ENCODE measurements around the gene CLDN7.

The CLDN7 gene

DNA sequence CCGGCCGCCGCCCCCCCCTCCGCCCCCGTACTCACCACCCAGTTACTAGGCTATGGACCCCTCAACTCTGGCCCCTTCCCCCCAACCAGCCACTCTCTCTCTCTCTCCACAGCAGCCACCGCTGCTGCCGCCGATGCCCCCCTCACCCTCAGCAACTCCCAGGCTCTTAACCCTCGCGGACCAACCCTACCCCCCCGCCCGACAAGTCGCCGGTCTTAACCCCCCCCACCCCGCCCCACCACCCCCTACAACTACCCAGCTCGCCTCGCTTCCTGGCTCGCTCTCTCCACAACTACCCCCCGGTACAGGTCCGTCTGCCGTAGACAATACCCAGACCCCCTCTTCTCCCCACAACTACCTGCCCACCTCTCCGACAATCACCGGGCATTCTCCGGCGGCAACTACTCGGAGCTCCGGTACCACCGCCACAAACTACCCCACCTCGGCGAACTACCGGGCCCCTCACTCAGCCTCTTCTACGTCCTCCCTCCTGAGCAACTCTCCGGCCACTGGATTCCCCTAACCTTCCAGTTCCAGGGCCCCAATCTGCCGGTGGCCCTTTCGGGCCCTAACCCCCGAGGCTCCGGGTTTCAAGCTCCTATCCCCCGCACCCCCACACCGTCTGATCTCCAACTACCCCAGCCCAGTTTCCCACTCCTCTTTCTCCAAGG, 23.7 kb downstream of the CLDN7 start:
- peak overlapping the region; percentile 63 for H3K27ac ChIP-seq (replicated peaks; ENCODE audit: low read length)
- no peaks in the 10 kb centered on the region for H3K27me3 ChIP-seq (ENCODE audit: control insufficient read depth in 3 of 3, insufficient read depth in 3 of 3, low read depth in 1 of 3, low read length in 3 of 3)
- H3K18ac ChIP-seq (ENCODE audit: low read length) = peak overlapping the region; percentile 97
- peak overlapping the region; percentile 18 for H2BK120ac ChIP-seq (ENCODE audit: low read depth, low read length)
- H2BK5ac ChIP-seq (ENCODE audit: low read length) = peak overlapping the region; percentile 97
- H3K14ac ChIP-seq (ENCODE audit: low read length) = peak overlapping the region; percentile 76
- H3K79me1 ChIP-seq (ENCODE audit: low read depth, low read length) = peaks cover 18% of the 10 kb centered on the region
- peak overlapping the region; percentile 93 to 97 for H3K4me3 ChIP-seq (ENCODE audit: low read length in 2 of 2)
- peak overlapping the region; percentile 69 for H2BK15ac ChIP-seq (ENCODE audit: low read length)
- H3K9ac ChIP-seq (ENCODE audit: low read depth, low read length, poor library complexity) = peak overlapping the region; percentile 94
- WGBS, 2 donors (ENCODE audit: extremely low coverage in 2 of 2, insufficient read length in 2 of 2, insufficient replicate concordance in 1 of 2) = no CpG with 5 or more reads among the region's 39 CpGs
- peak overlapping the region; percentile 42 for H2AFZ ChIP-seq (ENCODE audit: low read length)
- peak overlapping the region; percentile 97 for H2AK5ac ChIP-seq (ENCODE audit: low read depth, low read length)
- no peaks in the 10 kb centered on the region for H3K9me3 ChIP-seq (replicated peaks in 1 of 2; ENCODE audit: control insufficient read depth in 2 of 2, insufficient read depth in 1 of 2, low read depth in 1 of 2, low read length in 2 of 2)
- H3K4ac ChIP-seq (ENCODE audit: low read length) = no peak overlapping the region
- H3K23ac ChIP-seq (ENCODE audit: low read depth, low read length, poor library complexity) = peak overlapping the region; percentile 82
- H2BK12ac ChIP-seq (ENCODE audit: low read length) = no peak overlapping the region
- peak overlapping the region; percentile 41 for H3K4me2 ChIP-seq (ENCODE audit: insufficient read depth, low read length, poor library complexity, severe bottlenecking)
- no peak overlapping the region for H4K8ac ChIP-seq (ENCODE audit: low read depth, low read length)
- no peak overlapping the region for H4K91ac ChIP-seq (ENCODE audit: low read depth, low read length, poor library complexity)
- peaks cover 12 to 30% of the 10 kb centered on the region in 2 donors for H3K4me1 ChIP-seq (ENCODE audit: control insufficient read depth in 2 of 2, insufficient read depth in 1 of 2, low read depth in 1 of 2, low read length in 2 of 2)
- no peak for DNase-seq (ENCODE audit: low spot score)
- peaks cover 38 to 53% of the 10 kb centered on the region in 2 donors for H3K36me3 ChIP-seq (replicated peaks in 1 of 2; ENCODE audit: control insufficient read depth in 2 of 2, insufficient read depth in 2 of 2, low read length in 2 of 2)

DNA sequence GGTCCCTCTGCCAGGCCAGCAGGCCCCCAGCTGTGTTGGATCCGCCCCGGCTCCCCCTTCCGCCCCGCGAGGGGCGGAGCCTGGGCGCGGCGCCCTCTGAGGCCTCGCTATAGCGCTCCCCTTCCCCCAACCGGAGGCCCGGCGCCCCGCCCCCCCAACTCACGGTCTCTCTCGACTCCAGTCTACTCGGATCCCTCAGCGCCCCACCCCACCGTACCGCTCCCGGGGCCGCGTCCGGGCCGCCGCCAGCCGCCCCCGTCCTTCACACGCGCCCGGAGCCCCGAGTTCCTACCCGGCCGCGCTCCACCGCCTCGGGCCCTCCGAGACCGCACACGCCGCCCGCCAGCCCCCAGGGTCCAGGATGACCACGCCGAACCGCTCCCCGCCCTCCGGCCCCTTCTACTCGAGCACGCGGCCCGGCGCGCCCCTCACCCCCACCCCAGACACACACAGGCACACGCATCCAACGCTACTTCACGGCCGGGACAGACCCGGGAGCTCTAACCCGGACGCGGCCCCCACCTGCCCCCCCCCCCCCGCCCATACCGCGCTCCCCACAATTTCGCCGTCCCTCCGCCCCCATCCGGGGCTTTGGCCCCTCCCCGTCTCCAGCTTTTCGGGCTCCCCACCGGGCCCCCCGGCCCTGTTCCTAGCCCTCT, 24.4 kb downstream of the CLDN7 start:
- peak overlapping the region; percentile 74 for H2AK5ac ChIP-seq (ENCODE audit: low read depth, low read length)
- H3K4me1 ChIP-seq (ENCODE audit: control insufficient read depth in 2 of 2, insufficient read depth in 1 of 2, low read depth in 1 of 2, low read length in 2 of 2) = peaks cover 14 to 25% of the 10 kb centered on the region in 2 donors

DNA sequence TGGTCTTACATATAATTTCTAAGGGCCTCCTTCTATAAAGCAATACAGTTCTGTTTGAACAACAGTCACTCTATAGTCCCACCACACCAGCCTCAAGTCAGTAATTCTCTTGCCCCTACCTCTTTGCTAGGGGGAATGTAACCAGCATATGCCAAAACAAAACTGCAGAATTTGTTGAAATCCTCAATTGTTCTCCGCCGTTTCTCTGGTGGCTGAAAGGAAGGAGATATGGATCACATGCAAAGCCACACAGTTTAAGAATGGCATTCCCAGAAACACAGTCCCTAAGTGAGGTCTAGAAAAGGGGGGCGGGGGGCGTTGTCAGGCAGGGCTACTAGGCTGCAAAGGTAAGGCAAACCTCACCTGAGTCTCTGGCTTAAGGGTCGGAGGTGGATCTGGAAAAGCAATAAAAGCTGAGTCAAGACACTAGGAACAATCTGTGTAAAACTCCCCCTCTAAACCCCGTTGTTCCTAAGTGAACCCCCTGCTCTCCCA, 25.0 kb downstream of the CLDN7 start:
- peaks cover 18% of the 10 kb centered on the region for H3K79me1 ChIP-seq (ENCODE audit: low read depth, low read length)
- H2BK5ac ChIP-seq (ENCODE audit: low read length) = peak overlapping the region; percentile 85
- no peak overlapping the region for H4K8ac ChIP-seq (ENCODE audit: low read depth, low read length)
- H3K36me3 ChIP-seq (replicated peaks in 1 of 2; ENCODE audit: control insufficient read depth in 2 of 2, insufficient read depth in 2 of 2, low read length in 2 of 2) = peaks cover 38 to 50% of the 10 kb centered on the region in 2 donors
- no peaks in the 10 kb centered on the region for H3K27me3 ChIP-seq (ENCODE audit: control insufficient read depth in 3 of 3, insufficient read depth in 3 of 3, low read depth in 1 of 3, low read length in 3 of 3)
- H3K23ac ChIP-seq (ENCODE audit: low read depth, low read length, poor library complexity) = no peak overlapping the region
- no peak overlapping the region for H3K18ac ChIP-seq (ENCODE audit: low read length)
- no peak overlapping the region for H3K4ac ChIP-seq (ENCODE audit: low read length)
- H2BK12ac ChIP-seq (ENCODE audit: low read length) = no peak overlapping the region
- no peak overlapping the region for H3K14ac ChIP-seq (ENCODE audit: low read length)
- peak overlapping the region; percentile 51 for H3K4me2 ChIP-seq (ENCODE audit: insufficient read depth, low read length, poor library complexity, severe bottlenecking)
- no peak overlapping the region for H2BK120ac ChIP-seq (ENCODE audit: low read depth, low read length)
- H2AK5ac ChIP-seq (ENCODE audit: low read depth, low read length) = no peak overlapping the region
- peaks cover 15 to 26% of the 10 kb centered on the region in 2 donors for H3K4me1 ChIP-seq (ENCODE audit: control insufficient read depth in 2 of 2, insufficient read depth in 1 of 2, low read depth in 1 of 2, low read length in 2 of 2)
- H3K4me3 ChIP-seq (ENCODE audit: low read length in 2 of 2) = peak overlapping the region; percentile 15 to 93
- no peak overlapping the region for H2AFZ ChIP-seq (ENCODE audit: low read length)
- DNase-seq (ENCODE audit: low spot score) = no peak
- H3K9ac ChIP-seq (ENCODE audit: low read depth, low read length, poor library complexity) = no peak overlapping the region
- no peaks in the 10 kb centered on the region for H3K9me3 ChIP-seq (replicated peaks in 1 of 2; ENCODE audit: control insufficient read depth in 2 of 2, insufficient read depth in 1 of 2, low read depth in 1 of 2, low read length in 2 of 2)
- H4K91ac ChIP-seq (ENCODE audit: low read depth, low read length, poor library complexity) = no peak overlapping the region
- no CpG with 5 or more reads among the region's 6 CpGs for WGBS, 2 donors (ENCODE audit: extremely low coverage in 2 of 2, insufficient read length in 2 of 2, insufficient replicate concordance in 1 of 2)
- peak overlapping the region; percentile 50 for H3K27ac ChIP-seq (replicated peaks; ENCODE audit: low read length)
- no peak overlapping the region for H2BK15ac ChIP-seq (ENCODE audit: low read length)

More for the DNA sequence above, 24.4 kb downstream of the CLDN7 start:
- Histone ChIP-seq H3K18ac (ENCODE audit: low read length) (peak overlapping the region; percentile 98), H2AFZ (ENCODE audit: low read length) (peak overlapping the region; percentile 54), H3K14ac (ENCODE audit: low read length) (no peak overlapping the region), H3K9ac (ENCODE audit: low read depth, low read length, poor library complexity) (peak overlapping the region; percentile 87), H2BK12ac (ENCODE audit: low read length) (no peak overlapping the region), H2BK15ac (ENCODE audit: low read length) (peak overlapping the region; percentile 12), H3K23ac (ENCODE audit: low read depth, low read length, poor library complexity) (peak overlapping the region; percentile 73), H3K27ac (replicated peaks; ENCODE audit: low read length) (peak overlapping the region; percentile 76), H2BK5ac (ENCODE audit: low read length) (peak overlapping the region; percentile 85), H4K8ac (ENCODE audit: low read depth, low read length) (no peak overlapping the region), H3K4ac (ENCODE audit: low read length) (peak overlapping the region; percentile 44), H3K4me3 (ENCODE audit: low read length in 2 of 2) (peak overlapping the region; percentile 93 to 97), H3K9me3 (replicated peaks in 1 of 2; ENCODE audit: control insufficient read depth in 2 of 2, insufficient read depth in 1 of 2, low read depth in 1 of 2, low read length in 2 of 2) (no peaks in the 10 kb centered on the region), H3K27me3 (ENCODE audit: control insufficient read depth in 3 of 3, insufficient read depth in 3 of 3, low read depth in 1 of 3, low read length in 3 of 3) (no peaks in the 10 kb centered on the region), H3K36me3 (replicated peaks in 1 of 2; ENCODE audit: control insufficient read depth in 2 of 2, insufficient read depth in 2 of 2, low read length in 2 of 2) (peaks cover 38 to 47% of the 10 kb centered on the region in 2 donors), H3K79me1 (ENCODE audit: low read depth, low read length) (peaks cover 18% of the 10 kb centered on the region), H3K4me2 (ENCODE audit: insufficient read depth, low read length, poor library complexity, severe bottlenecking) (peak overlapping the region; percentile 51), H4K91ac (ENCODE audit: low read depth, low read length, poor library complexity) (no peak overlapping the region), H2BK120ac (ENCODE audit: low read depth, low read length) (no peak overlapping the region)
- DNase-seq (ENCODE audit: low spot score) = peak; percentile 74
- WGBS, 2 donors (ENCODE audit: extremely low coverage in 2 of 2, insufficient read length in 2 of 2, insufficient replicate concordance in 1 of 2) = no CpG with 5 or more reads among the region's 73 CpGs

DNA sequence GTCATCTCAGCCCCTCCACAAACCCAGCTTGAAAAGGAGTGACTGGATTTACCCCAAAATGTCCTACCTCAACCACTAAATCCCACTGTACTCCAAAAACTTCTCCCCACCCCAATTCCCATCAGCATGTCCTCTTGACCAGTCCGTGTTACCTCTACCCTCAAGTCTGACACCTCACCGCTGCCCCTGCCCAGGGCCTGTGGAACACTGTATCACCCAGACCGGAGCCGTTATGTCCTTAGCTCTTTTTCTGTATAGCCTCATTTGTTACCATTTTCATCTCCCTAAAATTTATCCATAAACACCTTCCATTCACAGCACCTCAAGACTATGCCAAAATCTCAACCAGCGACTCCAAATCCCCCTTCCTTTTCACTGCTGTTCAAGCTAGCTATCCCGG, 25.5 kb downstream of the CLDN7 start:
- no peak overlapping the region for H3K4me2 ChIP-seq (ENCODE audit: insufficient read depth, low read length, poor library complexity, severe bottlenecking)
- H3K4me1 ChIP-seq (ENCODE audit: control insufficient read depth in 2 of 2, insufficient read depth in 1 of 2, low read depth in 1 of 2, low read length in 2 of 2) = peaks cover 17 to 31% of the 10 kb centered on the region in 2 donors
- H3K36me3 ChIP-seq (replicated peaks in 1 of 2; ENCODE audit: control insufficient read depth in 2 of 2, insufficient read depth in 2 of 2, low read length in 2 of 2) = peaks cover 38 to 55% of the 10 kb centered on the region in 2 donors
- H3K27ac ChIP-seq (replicated peaks; ENCODE audit: low read length) = no peak overlapping the region
- H3K79me1 ChIP-seq (ENCODE audit: low read depth, low read length) = peaks cover 16% of the 10 kb centered on the region
- H2BK15ac ChIP-seq (ENCODE audit: low read length) = no peak overlapping the region
- no peaks in the 10 kb centered on the region for H3K27me3 ChIP-seq (ENCODE audit: control insufficient read depth in 3 of 3, insufficient read depth in 3 of 3, low read depth in 1 of 3, low read length in 3 of 3)
- H2AK5ac ChIP-seq (ENCODE audit: low read depth, low read length) = no peak overlapping the region
- no peak overlapping the region for H3K23ac ChIP-seq (ENCODE audit: low read depth, low read length, poor library complexity)
- H3K9me3 ChIP-seq (replicated peaks in 1 of 2; ENCODE audit: control insufficient read depth in 2 of 2, insufficient read depth in 1 of 2, low read depth in 1 of 2, low read length in 2 of 2) = no peaks in the 10 kb centered on the region
- WGBS, 2 donors (ENCODE audit: extremely low coverage in 2 of 2, insufficient read length in 2 of 2, insufficient replicate concordance in 1 of 2) = 100% methylated on average over 1 of the region's 6 CpGs; no CpG with 5 or more reads in 1 of the 2 donors
- H4K91ac ChIP-seq (ENCODE audit: low read depth, low read length, poor library complexity) = no peak overlapping the region
- H3K4ac ChIP-seq (ENCODE audit: low read length) = no peak overlapping the region
- H2BK5ac ChIP-seq (ENCODE audit: low read length) = no peak overlapping the region
- no peak for DNase-seq (ENCODE audit: low spot score)
- no peak overlapping the region for H3K14ac ChIP-seq (ENCODE audit: low read length)
- no peak overlapping the region for H4K8ac ChIP-seq (ENCODE audit: low read depth, low read length)
- H2BK120ac ChIP-seq (ENCODE audit: low read depth, low read length) = no peak overlapping the region
- H3K18ac ChIP-seq (ENCODE audit: low read length) = no peak overlapping the region
- peak overlapping the region in 1 of 2 donors; percentile 93 for H3K4me3 ChIP-seq (ENCODE audit: low read length in 2 of 2)
- H3K9ac ChIP-seq (ENCODE audit: low read depth, low read length, poor library complexity) = no peak overlapping the region
- H2AFZ ChIP-seq (ENCODE audit: low read length) = no peak overlapping the region
- no peak overlapping the region for H2BK12ac ChIP-seq (ENCODE audit: low read length)
